Breast epithelium (tissue), 3 donors: ENCODE results near the gene TGFBR3.

ENCODE experiments used
- CTCF ChIP-seq, 3 donors: fragments of 450-650 bp; IDR thresholded peaks; one replicate each; pipeline ENCODE4 v1.5.1; 2016 to 2017; ENCODE audit warnings: antibody characterized with exemption in 3 of 3, mild to moderate bottlenecking in 3 of 3, moderate library complexity in 3 of 3
- POLR2A ChIP-seq: fragments of 450-650 bp; IDR thresholded peaks from one replicate; pipeline ENCODE4 v1.6.1; 2016; ENCODE audit warnings: antibody characterized with exemption, mild to moderate bottlenecking, moderate library complexity

- TF ChIP-seq POLR2A = no peak
- no peak for TF ChIP-seq CTCF (IDR thresholded peaks at IDR 0.05)
These were observed 178.1 kb downstream of the TGFBR3 start for GRCh38 chr1:91707890-91708218.
